GM19372 (cell line): ENCODE measurements around the gene CYP1A1.

Experiments used
- ATAC-seq: cut with Tn5 transposase; IDR thresholded peaks from one replicate; pipeline ENCODE4 v1.9.1; 2021; ENCODE audit warnings: mild to moderate bottlenecking, low read depth, moderate library complexity; ENCODE audit not compliant: unreplicated experiment

CYP1A1 gene, protein sequence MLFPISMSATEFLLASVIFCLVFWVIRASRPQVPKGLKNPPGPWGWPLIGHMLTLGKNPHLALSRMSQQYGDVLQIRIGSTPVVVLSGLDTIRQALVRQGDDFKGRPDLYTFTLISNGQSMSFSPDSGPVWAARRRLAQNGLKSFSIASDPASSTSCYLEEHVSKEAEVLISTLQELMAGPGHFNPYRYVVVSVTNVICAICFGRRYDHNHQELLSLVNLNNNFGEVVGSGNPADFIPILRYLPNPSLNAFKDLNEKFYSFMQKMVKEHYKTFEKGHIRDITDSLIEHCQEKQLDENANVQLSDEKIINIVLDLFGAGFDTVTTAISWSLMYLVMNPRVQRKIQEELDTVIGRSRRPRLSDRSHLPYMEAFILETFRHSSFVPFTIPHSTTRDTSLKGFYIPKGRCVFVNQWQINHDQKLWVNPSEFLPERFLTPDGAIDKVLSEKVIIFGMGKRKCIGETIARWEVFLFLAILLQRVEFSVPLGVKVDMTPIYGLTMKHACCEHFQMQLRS

DNA sequence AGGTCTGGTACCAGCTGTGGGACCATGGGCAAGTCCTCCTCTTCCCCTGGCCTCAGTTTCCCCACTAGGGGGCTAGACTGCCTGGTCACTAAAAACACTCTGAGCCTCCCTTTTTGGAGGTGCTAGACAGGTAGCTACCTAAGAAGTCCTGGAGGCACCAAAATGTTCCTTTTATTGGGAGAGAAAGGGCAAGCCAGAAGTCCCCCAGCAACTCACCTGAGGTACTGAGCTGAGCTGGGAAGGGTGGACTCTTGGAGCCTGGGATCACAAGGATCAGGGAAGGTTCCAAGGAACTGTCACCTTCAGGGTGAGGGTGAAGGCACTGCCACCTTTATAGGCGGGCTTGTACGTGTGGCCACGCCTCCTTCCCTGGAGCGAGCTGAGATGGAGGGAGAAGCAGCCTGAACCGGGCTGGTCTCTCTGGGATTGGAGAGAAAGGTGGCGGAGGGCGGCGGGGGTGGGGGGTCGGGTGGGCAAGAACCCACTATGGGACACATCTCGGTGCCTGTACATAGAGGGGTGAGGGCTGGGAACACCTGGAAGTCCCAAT lies at the start of gene CYP1A1:
Gene CYP1A1 (minus strand): TSS at position 304 of the 550 bp plus-strand sequence. CDS start 2,431 bp downstream, outside the sequence.
- no peak for ATAC-seq

DNA sequence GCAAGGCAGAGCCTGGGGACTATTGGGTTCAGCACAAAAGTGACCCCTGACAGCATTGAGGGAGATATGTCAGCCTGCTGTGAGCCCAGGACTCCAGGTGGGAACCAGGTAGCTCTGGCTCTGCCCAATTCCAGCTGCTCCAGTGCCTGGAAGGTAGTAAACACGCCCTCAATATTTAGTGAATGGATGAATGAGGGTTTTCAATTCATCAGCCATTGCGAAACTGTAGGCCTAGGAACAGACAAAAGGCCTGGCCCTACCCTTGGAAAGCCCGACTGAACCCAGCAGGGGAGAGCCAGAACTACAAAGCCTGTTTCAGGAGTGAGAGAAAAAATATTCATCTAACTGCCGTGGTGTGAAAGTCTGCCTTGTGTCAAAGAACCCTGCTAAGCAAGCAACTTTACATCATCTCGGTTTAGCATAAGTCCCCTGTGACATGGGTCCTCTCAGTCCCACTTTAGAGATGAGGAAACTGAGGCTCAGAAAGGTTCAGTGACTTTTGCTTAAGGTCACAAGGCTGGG lies 48.5 kb upstream of the CYP1A1 start:
- no peak for ATAC-seq

DNA sequence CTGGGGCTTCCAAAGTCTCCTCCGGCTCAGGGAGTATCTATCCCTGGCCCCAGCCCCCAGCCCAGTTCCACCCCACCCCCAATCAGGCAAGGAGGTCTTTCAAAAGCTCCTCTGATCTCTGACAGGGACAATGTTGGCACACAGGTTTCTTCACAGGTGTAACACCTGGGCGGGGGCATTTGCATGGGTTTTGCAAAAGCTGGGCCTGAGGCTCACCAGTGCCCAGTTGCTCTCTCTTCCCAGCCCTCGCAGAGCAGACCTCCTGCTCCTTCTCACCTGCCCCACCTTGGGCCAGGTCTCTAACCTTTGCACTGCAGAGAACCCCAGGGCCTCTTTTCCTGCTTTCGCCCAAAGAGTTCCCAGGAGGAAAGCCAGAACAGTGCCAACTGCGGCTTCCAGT lies 48.0 kb upstream of the CYP1A1 start:
- ATAC-seq: no peak

GRCh38 chr15:74770211-74770903 lies 45.0 kb upstream of the CYP1A1 start:
- no peak for ATAC-seq

DNA sequence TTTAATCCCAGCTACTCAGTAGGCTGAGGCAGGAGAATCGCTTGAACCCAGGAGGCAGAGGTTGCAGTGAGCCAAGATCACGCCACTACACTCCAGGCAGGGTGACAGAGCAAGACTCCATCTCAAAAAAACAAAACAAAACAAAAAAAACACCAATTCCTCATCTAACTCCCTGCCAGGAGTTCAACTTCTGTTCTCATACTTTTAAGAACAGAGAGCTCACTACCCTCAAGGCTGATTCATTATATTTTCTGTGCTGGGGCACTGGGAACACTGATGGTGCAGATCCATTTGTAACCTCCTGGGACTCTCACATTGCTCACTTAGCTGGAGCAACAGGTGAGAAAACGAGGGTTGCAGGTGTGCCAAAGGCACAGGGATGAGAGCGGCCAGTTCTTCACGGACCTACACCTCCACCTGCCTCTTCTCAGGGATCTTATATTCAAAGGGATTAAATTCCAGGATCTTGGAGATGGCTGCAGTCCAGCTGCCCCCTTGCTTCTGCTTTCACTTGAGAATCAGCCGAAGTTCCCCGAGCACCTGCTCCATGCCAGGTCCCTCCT lies 44.2 kb upstream of the CYP1A1 start:
- ATAC-seq: no peak

DNA sequence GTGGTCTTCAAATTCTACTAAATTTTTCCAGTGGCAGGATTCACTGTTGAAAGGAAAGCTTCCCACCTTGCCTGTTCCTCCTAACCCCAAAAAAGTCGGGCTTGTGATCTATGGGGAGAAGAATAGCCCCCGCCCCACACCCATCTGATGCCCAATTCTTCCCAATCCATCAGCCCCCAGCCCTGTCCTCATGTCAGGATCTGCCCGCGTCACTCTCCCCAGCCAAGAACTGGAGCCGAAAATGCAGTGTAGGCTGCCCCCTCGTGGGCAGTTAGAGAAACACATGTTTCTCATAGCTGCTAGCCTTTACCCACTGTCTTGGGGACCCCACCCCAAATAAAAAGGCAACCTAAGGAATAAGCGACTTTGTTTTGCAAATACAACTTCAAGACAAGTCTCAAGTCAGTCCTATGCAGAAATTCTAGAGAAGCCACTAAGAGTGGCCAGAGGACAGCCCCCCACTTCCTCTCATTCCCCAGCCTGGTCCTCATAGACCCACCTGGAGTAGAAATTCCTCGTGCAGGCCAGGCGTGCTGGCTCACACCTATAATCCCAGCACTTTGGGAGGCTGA lies 43.5 kb upstream of the CYP1A1 start:
- no peak for ATAC-seq

- ATAC-seq: no peak
Observed at GRCh38 chr15:74768099-74768770, 42.9 kb upstream of the CYP1A1 start.

DNA sequence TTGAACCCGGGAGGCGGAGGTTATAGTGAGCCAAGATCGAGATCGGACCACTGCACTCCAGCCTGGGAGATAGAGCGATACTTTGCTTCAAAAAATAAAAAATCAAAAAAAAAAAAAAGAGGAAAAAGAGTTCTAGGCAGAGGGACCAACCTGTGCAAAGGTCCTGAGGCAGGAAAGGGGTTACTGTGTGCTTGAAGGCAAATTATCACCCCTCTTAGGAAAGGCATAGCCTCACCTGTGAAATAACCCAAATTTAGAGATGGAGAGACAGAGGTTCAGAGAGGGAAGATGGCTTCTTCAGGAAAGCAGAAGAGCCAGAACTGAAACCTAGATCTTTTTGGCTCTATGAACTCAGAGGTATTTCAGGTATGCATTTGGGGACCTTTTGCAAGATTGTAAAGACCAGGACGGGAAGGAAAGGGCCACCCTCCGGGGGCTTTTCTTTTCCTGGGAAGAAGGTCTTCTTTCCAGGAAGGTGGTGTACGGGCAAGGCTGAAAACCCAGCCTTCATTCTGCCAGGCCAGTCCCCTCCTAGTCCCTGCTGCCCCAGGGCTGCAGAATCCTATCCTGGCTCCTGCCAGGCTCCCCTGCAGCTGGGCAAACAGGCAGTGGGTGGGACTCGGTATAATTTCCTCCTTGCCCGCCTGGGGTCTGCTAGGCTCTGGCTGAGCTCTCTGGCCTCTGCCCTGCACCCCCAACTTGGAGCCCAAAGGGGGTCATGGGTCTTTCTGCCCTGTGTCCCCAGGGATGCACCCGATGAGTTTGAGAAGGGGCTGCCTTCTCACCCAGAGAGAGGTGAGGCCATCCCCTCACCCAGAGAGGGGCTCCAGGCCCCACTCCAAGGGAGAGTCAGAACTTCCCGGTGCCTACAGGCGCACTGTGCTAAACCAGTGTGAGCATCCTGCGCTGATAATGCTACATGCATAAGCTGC lies 42.1 kb upstream of the CYP1A1 start:
- ATAC-seq: no peak

DNA sequence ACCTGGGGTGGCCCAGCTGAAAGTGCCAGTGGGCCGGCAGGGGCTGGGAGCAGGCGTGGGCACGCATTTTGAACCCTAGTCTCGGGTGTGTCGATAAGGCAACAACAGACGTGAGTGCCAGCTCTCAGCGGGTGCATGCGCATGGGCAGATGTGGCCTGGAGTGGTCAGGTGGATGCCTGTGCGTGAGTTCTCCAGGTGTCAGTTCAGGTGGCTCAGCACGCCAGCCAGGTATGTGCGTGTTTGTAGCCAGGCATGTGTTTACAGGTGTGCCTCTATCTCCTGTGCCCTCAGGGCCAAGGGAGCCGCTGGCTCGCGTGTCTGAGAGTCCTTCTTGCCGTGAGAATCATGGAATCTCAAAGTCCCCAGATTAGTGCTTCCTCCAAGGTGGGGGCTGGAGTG lies 38.1 kb upstream of the CYP1A1 start:
- ATAC-seq: no peak

- ATAC-seq: no peak
Observed at GRCh38 chr15:74762791-74763150, 37.4 kb upstream of the CYP1A1 start.

DNA sequence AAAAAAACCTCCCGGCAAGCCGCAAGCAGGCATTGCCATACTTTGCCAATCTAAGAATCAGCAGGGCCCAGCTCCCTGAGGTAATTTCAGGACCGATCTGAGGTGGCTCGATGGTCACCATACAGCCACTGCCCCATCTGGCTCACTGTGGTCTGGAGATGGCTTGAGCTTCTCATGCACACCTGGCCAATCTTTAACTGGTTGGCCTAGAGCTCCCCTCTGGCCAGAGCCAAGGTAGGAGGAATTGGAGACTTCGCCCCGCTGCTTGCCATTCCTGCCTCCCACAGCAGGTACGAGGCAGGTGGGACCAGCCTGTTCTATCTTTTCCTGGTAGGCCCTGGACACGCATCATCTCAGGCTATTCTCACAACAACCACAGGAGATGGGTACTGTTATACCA lies 33.4 kb upstream of the CYP1A1 start:
- no peak for ATAC-seq

DNA sequence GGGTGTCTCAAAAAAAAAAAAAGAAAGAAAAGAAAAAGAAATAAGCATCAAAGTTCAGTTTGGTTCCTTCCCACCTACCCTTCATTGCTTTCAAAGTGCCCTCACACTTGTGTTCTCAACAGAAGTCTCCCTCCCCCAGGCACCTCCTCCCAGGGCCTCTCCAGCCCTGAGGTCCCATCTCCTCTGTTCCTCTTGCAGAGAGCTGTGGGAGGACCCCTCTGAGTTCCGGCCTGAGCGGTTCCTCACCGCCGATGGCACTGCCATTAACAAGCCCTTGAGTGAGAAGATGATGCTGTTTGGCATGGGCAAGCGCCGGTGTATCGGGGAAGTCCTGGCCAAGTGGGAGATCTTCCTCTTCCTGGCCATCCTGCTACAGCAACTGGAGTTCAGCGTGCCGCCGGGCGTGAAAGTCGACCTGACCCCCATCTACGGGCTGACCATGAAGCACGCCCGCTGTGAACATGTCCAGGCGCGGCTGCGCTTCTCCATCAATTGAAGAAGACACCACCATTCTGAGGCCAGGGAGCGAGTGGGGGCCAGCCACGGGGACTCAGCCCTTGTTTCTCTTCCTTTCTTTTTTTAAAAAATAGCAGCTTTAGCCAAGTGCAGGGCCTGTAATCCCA lies 29.4 kb upstream of the CYP1A1 start:
- ATAC-seq: no peak

GRCh38 chr15:74752531-74752930 lies 27.2 kb upstream of the CYP1A1 start:
- ATAC-seq: no peak

DNA sequence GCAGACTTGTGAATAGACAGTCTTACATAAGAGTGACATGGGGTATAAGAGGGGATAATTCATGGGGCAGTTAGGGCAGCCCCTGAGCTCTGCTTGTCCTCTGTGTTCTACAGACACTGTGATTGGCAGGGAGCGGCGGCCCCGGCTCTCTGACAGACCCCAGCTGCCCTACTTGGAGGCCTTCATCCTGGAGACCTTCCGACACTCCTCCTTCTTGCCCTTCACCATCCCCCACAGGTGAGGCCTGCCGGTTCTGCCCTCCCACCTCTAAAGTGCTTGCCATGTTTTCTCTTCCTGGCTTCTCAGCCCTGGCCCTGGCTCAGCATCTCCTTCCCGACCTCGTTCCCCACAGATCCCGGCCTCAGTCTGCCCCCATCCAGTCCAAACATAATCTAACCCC lies 26.7 kb upstream of the CYP1A1 start:
- ATAC-seq: no peak

GRCh38 chr15:74750751-74751150 lies 25.4 kb upstream of the CYP1A1 start:
- ATAC-seq: no peak

DNA sequence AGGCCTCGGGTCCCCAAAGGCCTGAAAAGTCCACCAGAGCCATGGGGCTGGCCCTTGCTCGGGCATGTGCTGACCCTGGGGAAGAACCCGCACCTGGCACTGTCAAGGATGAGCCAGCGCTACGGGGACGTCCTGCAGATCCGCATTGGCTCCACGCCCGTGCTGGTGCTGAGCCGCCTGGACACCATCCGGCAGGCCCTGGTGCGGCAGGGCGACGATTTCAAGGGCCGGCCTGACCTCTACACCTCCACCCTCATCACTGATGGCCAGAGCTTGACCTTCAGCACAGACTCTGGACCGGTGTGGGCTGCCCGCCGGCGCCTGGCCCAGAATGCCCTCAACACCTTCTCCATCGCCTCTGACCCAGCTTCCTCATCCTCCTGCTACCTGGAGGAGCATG lies 24.5 kb upstream of the CYP1A1 start:
- no peak for ATAC-seq

GRCh38 chr15:74748322-74748946 lies 23.1 kb upstream of the CYP1A1 start, which contains the start of gene CYP1A2:
CYP1A2 (plus strand) TSS chr15:74748845; CDS start chr15:74749739, 894 bp downstream.
- ATAC-seq: no peak

DNA sequence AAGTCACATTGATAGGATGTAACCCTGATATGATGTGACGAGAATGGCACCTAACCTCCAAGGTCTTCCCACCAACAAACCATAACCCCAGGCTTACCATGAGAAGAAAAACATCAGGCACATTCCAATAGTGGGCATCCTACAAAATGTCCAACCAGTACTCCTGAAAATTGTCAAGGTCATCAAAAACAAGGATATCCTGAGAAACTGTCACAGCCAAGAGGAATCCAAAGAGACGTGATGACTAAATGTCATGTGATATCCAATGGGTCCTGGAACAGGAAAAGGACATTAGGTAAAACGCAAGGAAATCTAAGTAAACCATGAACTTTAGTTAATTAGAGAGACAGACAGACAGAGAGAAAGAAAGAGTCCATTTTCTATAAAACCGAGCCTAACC lies 21.1 kb upstream of the CYP1A1 start:
- ATAC-seq: no peak
